ENCODE measurements around the gene PLCL1.

PLCL1 gene

DNA sequence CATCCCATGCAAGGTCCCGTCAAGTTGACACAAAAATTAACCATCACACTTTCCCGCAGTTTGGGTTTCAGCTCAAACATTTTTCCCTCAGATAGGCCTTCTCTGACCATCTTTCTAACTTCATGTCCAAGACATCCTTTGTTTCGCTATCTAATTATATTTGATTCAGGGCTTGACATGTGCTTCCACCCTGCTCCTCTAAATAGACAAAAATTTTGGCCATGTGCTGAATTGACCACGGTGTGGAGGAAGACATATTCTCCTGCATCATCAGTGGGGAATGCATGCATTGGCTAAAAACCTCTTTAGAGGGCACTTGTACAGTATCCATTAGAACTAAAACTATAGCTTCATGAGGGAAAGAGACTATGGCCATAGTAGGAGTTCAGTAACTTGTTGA, 81.2 kb downstream of the PLCL1 start:
- no peak for DNase-seq (ENCODE audit: low read depth in 2 of 2)

DNA sequence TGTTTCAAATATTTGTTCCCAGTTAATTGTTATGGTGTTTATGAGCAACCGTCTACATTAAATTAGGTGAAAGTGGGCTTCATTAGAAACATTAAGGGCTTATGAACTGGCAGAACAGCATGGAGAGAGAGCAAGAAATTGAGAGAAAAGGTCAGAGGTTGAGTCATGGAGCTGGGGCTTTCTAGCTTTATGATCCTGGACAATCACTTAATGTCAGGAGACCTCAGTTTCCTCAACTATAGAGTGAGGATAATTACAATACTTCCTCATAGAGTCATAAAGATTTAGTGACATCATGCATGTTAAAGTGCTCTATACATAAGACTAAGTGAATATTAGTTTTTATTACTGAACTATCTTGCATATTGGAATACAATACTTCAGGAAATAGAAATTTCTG, 83.9 kb downstream of the PLCL1 start:
- no peak for DNase-seq (ENCODE audit: low read depth in 2 of 2)

DNA sequence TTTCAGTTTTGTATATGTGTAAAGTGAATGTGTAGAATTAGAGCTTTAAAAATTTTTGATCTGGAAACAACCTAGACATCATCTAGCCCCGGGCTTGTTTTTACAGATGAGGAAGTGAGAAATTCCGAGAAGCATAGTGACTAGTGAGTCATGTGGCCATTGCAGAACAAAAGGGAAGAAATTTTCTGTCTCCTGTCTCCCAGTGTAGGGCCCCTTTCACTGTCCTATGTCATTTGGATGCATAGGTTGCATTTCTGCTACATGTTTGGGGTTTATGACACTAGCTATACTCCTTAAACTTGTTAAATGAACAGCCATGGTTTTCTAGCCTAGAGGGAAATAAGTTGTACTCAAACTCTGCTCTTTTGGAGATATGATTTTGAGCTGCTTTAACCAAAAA, 84.6 kb downstream of the PLCL1 start:
- no peak for DNase-seq (ENCODE audit: low read depth in 2 of 2)

DNA sequence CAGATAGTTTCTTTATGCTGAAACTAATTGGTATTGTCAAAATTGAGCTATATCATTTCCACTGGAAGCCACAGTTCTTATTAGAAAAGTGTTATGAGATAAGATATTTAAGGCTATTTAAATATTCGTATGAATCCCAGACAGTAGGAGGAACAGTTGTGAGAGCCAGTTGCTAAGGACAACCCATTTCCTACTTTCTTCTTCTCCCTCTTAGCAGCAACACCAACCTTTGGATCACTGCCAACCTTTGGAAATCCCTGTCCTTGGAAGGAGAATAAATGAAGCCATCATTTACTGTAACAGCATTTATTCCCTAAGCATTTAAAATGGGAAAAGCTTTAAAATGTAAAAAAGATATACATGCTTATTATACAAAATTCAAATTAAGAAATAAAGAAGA, 85.8 kb downstream of the PLCL1 start:
- DNase-seq (ENCODE audit: low read depth in 2 of 2), result no peak

DNA sequence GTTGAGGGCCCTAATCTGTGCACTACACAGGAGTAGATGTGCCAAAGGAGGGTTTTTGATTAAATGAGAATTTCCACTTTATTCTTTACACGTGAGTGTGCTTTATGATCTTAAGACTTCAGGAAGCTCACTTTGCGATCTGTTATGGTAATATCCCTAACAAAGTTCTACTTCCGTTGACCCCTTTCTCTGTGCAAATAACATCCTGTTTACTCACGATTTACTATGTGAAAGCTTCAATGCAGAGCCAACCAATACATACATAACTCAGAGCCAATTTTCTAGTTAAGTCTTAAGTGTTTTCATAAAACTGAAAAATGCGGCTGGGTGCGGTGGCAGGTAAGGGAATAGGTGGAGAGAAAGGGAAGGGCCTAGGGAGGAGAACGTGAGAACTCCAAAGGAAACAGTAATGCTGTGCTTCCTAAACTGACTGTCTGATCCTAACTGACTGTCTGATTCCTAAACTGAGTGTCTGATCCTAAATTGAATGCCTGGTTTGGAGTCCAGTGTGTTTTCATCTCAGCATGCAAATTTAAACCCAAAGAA, 87.6 kb downstream of the PLCL1 start:
- no peak for DNase-seq (ENCODE audit: low read depth in 2 of 2)

DNA sequence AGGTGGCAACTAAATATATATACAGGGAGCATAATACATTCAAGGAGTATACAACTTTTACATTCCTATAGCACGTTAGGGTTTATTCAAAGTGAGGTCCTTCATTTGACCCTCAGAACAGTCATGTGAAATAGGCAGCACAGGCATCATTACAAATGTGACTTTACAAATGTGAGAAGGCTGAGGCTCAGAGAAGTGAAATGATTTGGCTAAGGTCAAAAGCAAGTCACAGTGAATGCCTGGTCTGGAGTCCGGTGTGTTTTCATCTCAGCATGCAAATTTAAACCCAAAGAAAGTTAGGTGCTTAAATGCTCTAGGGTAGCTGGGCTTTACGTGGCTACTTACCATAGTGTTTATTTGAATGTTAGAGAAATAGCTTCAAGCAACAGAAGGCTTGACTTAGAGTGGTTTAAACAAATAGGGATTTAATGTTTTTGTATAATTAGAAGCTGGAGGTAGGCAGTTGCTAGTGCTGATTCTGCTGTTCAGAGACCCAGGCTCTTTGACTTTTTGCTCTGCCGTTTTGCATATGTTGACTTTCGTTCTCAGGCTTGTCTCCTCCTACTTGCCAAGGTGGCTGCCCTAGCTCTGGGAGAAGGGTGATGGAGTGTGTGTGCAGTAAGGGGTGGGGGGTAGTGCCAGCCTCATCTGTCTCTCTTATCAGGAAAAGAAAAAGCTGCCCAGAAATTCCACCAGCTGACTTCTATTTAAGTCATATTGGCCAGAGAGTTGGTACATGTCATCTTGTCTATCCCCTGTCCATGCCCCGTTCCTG, 89.2 kb downstream of the PLCL1 start:
- DNase-seq (ENCODE audit: low read depth in 2 of 2), result no peak

DNA sequence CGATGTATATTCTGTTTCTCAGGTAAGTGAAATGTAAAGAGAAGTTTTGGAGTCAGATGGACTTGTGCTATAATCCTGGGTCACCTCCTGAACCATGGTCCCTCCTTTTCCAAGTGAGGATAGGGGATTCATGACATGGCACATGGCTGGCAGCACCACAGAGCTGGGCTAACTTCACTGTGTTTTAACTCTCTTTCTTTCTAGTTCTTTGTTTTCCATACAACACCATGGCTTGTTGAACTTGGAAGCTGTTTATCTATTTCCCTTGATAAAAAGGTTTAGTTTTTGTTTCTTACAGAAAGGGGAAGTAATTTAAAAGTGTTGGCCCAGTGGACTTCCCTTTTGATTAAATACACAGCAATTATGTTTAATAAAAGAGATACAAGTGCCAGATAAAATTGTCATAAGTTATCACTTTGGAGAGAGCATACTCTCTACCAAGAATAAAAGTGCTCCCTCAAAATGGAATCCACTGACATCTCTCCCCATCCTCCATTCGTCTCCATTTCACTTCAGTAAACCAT, 90.4 kb downstream of the PLCL1 start:
- no peak for DNase-seq (ENCODE audit: low read depth in 2 of 2)

DNA sequence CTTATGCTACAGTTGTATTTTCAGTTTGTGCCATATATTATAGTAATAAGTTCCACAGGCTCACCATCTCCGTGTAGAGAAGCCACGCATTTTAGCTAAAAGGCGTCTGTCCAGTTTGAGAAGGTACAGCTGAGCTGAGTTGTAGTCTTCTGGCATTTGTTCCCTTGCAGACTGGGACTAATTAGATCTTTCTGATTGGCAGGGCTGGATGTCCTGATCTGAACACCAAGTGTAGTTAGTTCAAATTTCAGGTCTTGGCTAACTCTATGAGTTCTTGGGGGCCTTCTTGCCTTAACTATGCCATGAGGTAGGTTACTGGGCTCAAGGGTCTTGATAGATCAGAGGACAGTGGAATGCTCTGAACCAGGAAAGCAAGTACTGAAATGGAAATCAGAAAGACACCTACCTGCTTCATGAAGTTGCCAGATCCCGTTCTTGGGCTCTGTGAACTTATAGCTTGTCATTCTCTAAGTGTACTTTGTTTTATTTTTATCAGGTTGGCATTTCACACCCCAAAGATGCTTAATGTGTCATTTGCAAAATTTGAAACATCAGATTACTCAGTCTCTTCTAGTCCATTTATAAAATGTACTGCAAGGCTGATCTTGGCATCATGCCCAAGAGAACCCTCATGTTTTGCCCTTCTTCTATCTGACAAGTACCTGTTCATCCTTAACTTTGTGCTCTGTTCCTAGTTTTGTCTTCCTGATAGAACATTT, 93.7 kb downstream of the PLCL1 start:
- no peak for DNase-seq (ENCODE audit: low read depth in 2 of 2)

DNA sequence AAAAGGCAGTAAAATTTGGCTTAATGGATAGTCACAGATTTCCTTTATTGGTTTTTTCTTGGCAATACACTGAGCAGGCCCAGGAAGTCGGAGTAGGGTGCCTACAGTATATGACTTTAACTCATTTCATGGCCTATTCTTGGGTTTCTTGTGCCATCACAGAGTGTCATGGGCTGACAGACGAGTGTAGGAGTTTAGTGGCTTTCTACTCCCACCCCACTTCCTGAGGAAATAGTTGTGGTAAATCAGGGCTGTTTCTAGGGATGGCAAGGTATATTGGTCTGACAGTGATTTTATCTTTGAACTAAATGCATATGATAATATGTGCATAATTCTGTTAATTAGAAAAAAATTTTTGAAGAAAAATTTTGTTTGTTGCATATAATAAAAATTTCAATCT, 100.1 kb downstream of the PLCL1 start:
- DNase-seq (ENCODE audit: low read depth in 2 of 2), result peak in 1 of 2 donors; percentile 16

DNA sequence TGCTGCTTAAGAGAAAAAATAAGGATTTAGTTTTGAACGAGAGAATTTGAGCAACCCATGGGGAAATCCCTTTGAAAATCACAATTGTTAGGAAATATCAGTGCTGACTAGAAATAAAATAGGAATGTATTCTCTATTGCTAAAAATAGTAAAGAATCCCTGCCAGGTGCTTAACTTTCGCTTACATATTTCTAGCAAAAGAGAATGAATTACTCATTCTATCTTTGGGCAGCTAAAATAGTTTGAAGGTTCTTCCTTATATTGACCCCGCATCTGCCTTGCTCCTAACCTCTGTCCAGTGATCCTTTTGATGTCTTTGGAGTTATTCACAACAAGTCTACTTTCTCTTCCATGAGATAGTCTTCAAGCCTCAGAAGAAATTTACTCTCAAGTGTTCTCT, 103.8 kb downstream of the PLCL1 start:
- DNase-seq (ENCODE audit: low read depth in 2 of 2), result no peak

DNA sequence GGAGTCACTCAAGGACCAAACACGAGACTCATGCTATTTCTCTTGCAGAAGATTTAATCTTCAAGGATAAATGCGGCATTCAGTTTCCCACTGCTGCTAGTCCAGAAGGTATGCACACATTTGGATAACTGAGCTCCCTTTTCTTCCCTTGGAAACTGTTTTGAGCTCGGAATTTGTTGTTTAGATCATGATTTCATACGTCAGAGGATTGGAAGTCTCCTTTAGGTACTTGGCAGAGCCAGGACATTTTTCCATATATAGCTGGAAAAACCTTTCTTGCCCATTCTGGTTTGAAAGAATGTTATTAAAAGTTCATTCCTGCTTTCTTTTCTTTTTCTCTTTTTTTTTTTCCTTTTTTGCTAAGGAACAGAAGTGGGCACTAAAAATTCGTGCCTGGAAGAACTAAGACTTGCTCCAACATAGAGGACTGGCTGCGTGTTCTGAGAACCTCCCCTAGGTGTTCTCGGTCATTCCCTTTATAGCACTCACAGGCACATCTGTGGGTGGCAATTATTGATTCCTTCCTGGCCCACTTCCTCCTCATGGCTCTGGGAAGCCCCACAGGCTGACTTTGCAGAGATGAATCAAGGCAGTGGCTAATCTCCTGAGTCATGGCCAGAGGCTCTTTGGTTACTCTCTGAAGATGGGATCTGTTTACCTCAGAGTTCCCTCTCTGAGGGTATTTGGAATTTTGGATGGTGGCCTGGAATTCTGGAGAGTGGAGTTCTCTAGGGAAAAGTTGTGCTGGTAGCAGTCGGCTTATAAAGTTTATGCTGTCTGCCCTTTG, 104.8 kb downstream of the PLCL1 start:
- DNase-seq (ENCODE audit: low read depth in 2 of 2), result no peak

DNA sequence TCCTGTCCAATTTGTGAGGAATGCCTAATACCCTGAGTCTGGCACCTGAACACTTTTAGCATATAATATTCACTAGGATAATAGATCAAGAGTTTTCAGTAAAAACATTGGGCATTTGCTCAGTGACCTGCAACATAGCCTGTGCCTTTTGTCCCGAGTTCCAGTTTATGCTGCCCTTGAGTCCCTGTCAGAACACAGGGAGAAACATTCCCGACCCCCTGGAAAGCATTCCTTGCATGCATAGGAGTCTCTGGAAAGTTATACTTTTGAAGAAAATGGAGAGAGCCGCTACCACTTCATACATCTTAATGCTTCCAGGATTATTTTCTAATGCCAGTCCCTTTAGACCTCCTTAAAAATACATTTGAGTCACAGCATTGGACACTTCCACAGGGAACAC, 107.3 kb downstream of the PLCL1 start:
- no peak for DNase-seq (ENCODE audit: low read depth in 2 of 2)

DNA sequence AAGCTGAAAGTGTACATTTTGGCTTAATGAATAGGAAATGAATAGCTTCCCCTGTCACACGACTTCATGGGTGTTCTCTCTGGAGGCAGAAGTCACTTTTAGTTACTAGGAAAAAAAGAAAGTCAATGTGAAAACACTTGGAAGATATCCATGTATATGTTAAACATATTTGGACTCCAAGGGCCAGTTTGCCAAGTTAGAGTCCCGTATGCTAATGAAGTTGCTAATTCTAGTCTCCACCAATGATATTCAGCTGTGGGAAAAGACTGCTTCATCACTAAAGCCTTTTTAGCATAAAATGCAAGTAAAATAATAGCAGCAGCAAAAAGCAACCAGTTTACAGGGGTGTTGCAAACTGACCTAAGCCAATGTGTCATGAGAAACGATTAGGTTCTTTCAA, 108.7 kb downstream of the PLCL1 start:
- DNase-seq (ENCODE audit: low read depth in 2 of 2), result no peak

DNA sequence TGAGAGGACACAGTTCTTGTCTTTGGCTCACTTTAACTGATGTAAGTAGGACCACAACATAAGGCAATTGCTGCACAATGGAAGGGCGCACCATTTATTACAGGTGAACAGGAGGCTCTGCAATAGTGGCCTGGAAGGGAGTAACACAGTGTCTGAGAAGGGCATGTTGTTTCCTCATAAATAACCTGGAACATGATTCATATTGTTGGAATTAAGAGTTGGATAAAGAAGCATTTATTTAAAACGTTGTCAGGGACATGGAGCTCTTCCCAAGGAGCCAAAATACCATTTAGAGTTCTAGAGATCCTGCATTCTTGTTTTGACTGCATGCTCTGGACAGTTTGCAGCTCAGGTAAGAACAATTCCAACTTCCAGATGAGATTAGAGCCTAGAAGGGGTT, 110.4 kb downstream of the PLCL1 start:
- DNase-seq (ENCODE audit: low read depth in 2 of 2), result no peak

DNA sequence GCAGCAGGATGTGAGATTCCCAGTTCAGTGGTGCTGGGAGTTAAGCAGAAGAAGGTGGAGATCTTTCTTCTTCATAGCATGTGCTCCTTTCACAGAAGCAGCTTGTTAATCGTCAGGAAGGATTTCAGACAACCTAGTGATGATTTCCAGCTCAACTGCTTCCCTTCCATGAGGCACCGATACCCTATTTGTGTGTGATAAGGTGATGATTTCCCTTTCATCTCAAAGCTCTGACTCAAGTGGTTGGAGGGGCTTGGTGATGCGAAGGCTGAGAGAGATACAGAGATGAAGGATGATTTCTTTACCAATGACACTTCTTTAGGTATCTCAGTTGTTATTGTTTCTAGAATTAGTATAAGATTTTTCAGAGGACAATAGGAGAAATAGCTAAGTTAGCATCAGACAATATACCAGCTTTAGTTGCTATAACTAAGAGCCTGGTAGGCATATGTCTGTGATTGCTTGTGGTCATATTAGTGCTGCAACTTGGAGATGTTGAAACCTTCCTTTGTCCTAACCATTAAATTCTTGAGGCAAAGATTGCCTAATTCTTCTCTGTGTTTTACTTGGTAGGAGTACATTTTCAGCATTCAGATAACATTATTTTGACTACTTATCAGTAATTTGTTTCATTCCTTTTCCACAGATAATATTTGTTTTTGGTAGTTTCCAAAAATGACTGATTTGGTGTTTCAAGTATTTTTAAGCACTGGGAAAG, 111.3 kb downstream of the PLCL1 start:
- DNase-seq (ENCODE audit: low read depth in 2 of 2), result no peak

DNA sequence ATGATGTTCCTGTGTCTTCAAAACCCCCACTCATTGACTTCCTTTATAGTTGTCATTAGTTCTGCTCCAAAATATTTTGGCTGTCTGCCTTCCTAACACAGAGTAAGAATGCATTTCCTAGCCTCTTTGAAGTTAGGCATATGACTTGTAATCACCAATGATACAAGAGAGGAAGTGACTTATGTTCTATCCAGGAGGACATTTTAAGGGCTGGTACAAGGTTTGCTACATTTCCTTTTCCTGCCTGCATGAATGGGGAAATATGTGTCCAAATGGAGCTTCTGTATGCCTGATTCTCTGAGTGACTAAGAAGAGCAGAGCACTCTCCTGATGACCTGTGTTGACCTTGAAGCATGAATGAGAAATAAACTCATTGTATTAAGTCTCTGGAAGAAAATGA, 115.1 kb downstream of the PLCL1 start:
- DNase-seq (ENCODE audit: low read depth in 2 of 2), result no peak

DNA sequence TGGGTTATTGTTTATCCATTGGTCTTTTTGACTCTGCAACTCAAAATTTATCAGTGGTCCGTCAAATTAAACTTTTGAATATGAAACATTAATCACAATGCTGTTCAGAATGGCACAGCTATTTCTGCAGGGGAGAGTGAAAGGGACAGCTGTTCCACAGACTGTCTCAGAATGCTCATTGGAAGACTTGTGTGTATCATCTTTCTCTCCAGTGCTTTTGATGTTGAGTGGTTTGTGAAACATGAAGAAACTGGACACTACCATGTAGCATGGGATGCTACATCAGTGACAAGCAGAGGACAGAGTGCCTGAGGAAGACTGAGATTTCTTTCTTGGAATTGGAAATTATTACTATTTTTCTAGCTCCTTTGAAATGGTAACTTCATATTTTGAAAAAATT, 115.7 kb downstream of the PLCL1 start:
- DNase-seq (ENCODE audit: low read depth in 2 of 2), result no peak

DNA sequence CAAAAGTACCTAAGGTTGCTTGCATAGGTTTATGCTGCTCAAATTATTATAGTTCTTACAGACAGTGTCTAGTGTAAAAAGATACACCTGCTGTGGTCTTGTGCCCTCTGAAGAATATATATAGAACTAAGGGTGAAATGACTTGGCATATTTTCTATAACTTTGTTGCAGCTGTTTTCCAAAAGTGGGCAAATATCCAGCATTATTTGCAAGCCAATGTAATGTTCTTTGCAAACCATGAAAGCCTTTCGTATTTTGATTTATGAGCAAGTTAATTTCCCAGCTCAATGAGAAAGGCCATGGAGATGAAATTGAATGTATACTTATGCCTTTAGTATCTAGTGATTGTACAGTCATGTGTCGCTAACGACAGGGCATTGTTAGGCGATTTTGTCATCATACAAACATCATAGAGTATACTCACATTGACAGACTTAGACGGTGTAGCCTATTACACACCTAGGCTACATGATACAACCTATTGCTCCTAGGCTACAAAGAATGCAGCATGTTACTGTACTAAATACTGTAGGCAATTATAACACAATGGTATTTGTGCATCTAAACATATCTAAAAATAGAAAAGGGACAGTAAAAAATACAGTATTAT, 116.3 kb downstream of the PLCL1 start:
- DNase-seq (ENCODE audit: low read depth in 2 of 2), result no peak

DNA sequence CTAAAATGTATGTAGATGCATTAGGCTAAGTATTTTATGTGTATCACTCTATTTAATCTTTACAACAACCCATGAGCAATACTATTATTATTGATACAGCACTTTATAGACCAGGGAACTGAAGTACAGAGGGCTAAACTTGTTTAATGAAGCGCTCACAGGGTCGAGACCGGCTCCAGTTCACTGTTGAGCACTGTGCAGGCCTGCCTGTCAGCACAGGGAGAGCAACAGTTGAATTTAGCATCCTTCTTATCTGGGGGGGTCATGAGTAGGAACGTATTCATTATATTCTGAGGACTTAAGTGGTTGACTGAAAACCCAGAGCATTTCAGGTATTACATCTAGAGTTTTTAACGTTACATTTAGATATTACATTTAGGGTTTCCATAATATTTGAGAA, 120.1 kb downstream of the PLCL1 start:
- no peak for DNase-seq (ENCODE audit: low read depth in 2 of 2)

DNA sequence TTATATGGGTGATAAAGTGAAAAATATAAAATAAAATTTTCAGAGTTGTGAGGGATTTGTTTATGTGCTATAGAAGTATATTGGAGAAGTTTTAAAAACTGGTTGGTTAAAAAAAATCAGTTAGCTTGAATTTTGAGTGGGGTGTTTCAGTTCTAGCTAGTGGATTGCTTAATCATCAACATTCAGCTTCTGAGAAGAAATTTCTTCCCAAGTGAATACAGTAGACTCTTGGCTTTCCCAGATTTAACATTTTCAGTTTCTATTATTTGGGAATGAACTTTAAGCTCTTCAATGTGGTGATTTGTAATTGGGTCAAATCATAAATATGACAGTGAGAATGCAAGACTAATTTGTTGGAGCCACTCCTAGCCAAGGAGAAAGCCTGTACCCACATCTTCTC, 120.8 kb downstream of the PLCL1 start:
- no peak for DNase-seq (ENCODE audit: low read depth in 2 of 2)

DNA sequence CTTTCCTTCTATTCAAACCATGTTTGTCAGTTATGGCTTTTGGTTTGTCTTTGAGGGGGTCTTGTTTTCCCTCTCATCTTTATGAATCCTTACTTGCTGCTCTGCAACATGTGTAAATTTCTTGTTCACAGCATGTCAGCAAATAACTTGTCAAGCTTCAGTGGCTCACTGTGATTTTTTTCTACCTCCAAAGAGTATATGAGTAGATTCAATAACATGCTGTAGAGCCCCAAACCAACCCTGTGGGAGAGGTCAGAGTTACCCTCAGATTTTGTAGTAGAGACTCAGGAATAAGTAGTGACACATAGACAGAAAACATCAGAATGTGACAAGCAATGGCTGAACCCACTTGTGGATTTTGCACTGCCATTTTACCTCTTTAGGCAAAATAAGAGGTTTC, 121.6 kb downstream of the PLCL1 start:
- no peak for DNase-seq (ENCODE audit: low read depth in 2 of 2)

All from stimulated activated CD8-positive, alpha-beta memory T cell treated with anti-CD3 and anti-CD28 coated beads, Interleukin-15, amount 100 ng/mL, for 48 hours (primary cell).